Mucosa of rectum (tissue), 2 donors: Measurements from ENCODE around the gene MAP2K6.

Source experiments
- H3K27ac ChIP-seq, 2 donors: one replicate each; pipeline ENCODE4 v1.7.0; 2013; ENCODE audit warnings: inconsistent platforms in 2 of 2, low read depth in 2 of 2, low read length in 2 of 2
- H3K27me3 ChIP-seq, 2 donors: one replicate each; pipeline ENCODE4 v1.7.0; 2013; ENCODE audit warnings: low read length in 2 of 2; ENCODE audit not compliant: control insufficient read depth in 2 of 2, insufficient read depth in 2 of 2
- H3K36me3 ChIP-seq, 2 donors: one replicate each; pipeline ENCODE4 v1.7.0; 2013; ENCODE audit warnings: low read length in 2 of 2; ENCODE audit not compliant: control insufficient read depth in 2 of 2, insufficient read depth in 2 of 2
- H3K4me1 ChIP-seq, 2 donors: one replicate each; pipeline ENCODE4 v1.7.0; 2013; ENCODE audit warnings: low read length in 2 of 2, mild to moderate bottlenecking in 1 of 2; ENCODE audit not compliant: control insufficient read depth in 2 of 2, insufficient read depth in 2 of 2
- H3K4me3 ChIP-seq, 2 donors: one replicate each; pipeline ENCODE4 v1.7.0; 2013; ENCODE audit warnings: low read length in 2 of 2
- H3K9ac ChIP-seq, 2 donors: one replicate each; pipeline ENCODE4 v1.7.0; 2013; ENCODE audit warnings: low read length in 2 of 2, low read depth in 1 of 2, mild to moderate bottlenecking in 1 of 2
- H3K9me3 ChIP-seq, 2 donors: one replicate each; pipeline ENCODE4 v1.7.0; 2013; ENCODE audit warnings: low read length in 2 of 2; ENCODE audit not compliant: control insufficient read depth in 2 of 2
- donor health status: healthy.
- donor health status: Normal muscosa, but diverticular disease.

MAP2K6 gene

GRCh38 chr17:69525920-69526841, 111.7 kb downstream of the MAP2K6 start:
- H3K4me3 ChIP-seq, result no peak overlapping the region
- H3K27ac ChIP-seq, result no peak overlapping the region
- no peaks in the 10 kb centered on the region for H3K9me3 ChIP-seq
- H3K36me3 ChIP-seq, result peaks cover 31 to 37% of the 10 kb centered on the region in 2 donors
- no peak overlapping the region for H3K9ac ChIP-seq
- no peaks in the 10 kb centered on the region for H3K27me3 ChIP-seq
- peaks cover 0 to 2% of the 10 kb centered on the region in 2 donors for H3K4me1 ChIP-seq

- no peaks in the 10 kb centered on the region for H3K27me3 ChIP-seq
- no peak overlapping the region for H3K27ac ChIP-seq
- H3K4me1 ChIP-seq, result peaks cover 0 to 2% of the 10 kb centered on the region in 2 donors
- no peak overlapping the region for H3K9ac ChIP-seq
- H3K9me3 ChIP-seq, result no peaks in the 10 kb centered on the region
- peaks cover 30 to 39% of the 10 kb centered on the region in 2 donors for H3K36me3 ChIP-seq
- H3K4me3 ChIP-seq, result no peak overlapping the region
Observed at GRCh38 chr17:69528035-69528434, 113.5 kb downstream of the MAP2K6 start.

DNA sequence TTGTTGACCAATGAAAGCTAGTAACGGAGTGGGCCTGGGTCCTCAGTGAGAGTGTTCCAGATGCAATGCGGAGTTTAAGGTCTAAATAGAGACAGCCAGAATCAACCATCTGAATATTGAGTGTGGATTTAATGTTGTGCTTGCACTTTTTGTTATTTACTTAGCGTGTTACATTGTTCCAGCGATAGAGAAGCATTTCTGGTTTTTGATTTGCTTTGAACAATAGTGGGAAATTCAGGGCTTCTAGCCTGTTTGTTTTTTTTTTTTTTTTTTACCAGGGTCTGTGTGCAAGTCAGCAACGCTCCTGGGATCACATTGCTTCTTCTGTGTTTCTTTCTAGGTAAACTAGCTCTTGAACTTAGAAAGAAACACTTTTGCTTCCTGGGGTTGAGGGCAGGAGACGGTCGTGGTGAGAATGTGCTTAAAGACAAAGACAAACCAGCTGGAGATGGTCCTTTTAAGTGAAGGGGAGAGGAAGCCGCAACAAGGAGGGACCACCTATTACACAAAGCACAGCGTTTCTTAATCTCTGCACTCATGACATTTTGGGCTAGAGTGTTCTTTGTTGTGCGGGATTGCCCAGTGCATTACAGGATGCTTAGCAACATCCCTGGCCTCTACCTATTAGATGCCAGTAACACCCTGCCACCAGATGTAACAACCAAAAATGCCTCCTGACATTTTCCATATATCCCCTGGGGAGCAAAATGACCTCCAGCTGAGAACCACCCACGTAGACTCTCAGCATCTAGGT, 119.2 kb downstream of the MAP2K6 start:
- no peaks in the 10 kb centered on the region for H3K27me3 ChIP-seq
- H3K9me3 ChIP-seq, result no peaks in the 10 kb centered on the region
- H3K9ac ChIP-seq, result no peak overlapping the region
- no peak overlapping the region for H3K4me3 ChIP-seq
- H3K27ac ChIP-seq, result no peak overlapping the region
- peaks cover 0 to 4% of the 10 kb centered on the region in 2 donors for H3K4me1 ChIP-seq
- H3K36me3 ChIP-seq, result peaks cover 19 to 21% of the 10 kb centered on the region in 2 donors

DNA sequence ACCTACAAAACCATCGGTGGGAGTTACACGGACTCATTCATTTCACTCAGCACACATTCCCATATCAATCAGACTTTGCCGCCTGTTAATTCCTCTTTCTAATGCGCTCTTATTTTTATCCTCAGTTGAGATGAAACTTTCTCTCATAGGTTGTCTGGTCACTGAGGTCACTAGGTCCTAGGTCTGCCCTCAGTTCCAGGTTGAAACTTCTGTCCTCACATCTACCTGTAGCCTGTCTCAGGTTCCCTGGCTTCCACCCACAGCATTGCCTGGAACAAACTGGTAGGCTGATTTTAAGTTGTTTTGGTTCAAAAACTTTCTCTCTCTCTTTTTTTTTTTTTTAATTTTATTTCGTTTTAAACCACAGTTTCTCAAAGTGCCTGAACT, 119.7 kb downstream of the MAP2K6 start:
- Histone ChIP-seq H3K9ac (no peak overlapping the region), H3K4me1 (peaks cover 0 to 7% of the 10 kb centered on the region in 2 donors), H3K4me3 (no peak overlapping the region), H3K27ac (no peak overlapping the region), H3K27me3 (no peaks in the 10 kb centered on the region), H3K9me3 (no peaks in the 10 kb centered on the region), H3K36me3 (peaks cover 19 to 21% of the 10 kb centered on the region in 2 donors)

- Histone ChIP-seq H3K4me1 (peaks cover 0 to 11% of the 10 kb centered on the region in 2 donors), H3K4me3 (no peak overlapping the region), H3K27me3 (no peaks in the 10 kb centered on the region), H3K9me3 (no peaks in the 10 kb centered on the region), H3K27ac (no peak overlapping the region), H3K9ac (no peak overlapping the region), H3K36me3 (peaks cover 17 to 21% of the 10 kb centered on the region in 2 donors)
Observed at GRCh38 chr17:69535016-69535570, 120.6 kb downstream of the MAP2K6 start.

DNA sequence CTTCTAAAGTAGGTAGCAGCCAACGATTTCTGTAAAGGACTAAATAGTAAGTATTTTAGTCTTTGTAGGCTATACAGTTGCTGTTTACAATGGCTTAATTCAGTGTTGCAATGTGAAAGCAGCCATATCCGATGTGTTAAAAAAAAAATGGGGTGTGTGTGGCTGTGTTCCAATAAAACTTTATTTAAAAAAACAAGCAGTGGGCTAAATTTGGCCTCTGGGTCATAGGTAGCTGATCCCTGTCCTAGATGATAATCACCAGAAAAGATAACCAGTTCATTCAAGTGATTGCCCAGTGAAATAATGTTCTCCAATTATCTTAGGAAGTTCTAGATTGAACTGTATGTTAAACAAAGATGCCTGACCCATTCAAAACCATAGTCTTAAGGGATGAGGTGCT, 124.3 kb downstream of the MAP2K6 start:
- Histone ChIP-seq H3K9ac (no peak overlapping the region), H3K4me1 (peaks cover 0 to 15% of the 10 kb centered on the region in 2 donors), H3K4me3 (no peak overlapping the region), H3K27me3 (no peaks in the 10 kb centered on the region), H3K9me3 (no peaks in the 10 kb centered on the region), H3K27ac (peak overlapping the region; percentile 29 to 54), H3K36me3 (peaks cover 22 to 26% of the 10 kb centered on the region in 2 donors)

GRCh38 chr17:69539274-69539673, 124.8 kb downstream of the MAP2K6 start:
- H3K9me3 ChIP-seq, result no peaks in the 10 kb centered on the region
- no peaks in the 10 kb centered on the region for H3K27me3 ChIP-seq
- no peak overlapping the region for H3K4me3 ChIP-seq
- H3K36me3 ChIP-seq, result peaks cover 20 to 24% of the 10 kb centered on the region in 2 donors
- no peak overlapping the region for H3K9ac ChIP-seq
- peak overlapping the region; percentile 29 to 54 for H3K27ac ChIP-seq
- H3K4me1 ChIP-seq, result peaks cover 0 to 15% of the 10 kb centered on the region in 2 donors

DNA sequence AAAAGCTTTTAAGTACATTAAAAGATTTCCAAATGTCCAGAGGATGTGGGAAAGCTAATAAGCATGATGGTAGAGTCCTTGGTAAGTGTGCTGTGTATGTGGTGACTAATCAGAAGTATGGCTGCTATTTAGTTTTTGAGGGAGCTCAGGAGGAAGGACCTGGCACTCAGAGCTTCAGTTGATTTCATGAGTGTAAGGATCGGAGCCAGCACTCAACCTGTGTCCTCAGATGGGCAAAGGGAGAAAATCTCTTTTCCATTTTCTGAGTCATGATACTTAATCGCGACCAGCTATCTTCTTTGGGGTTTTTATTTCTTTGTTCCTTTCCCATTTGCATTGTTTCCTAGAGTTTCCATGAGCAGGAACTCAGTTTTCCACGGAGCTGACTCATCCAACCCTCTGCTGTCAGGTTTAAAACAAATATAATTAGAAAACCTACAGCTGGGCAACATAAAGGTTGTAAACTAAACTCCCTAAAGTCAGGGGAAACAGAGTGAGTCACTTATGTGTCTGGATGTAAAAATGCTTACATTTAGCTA, 125.4 kb downstream of the MAP2K6 start:
- Histone ChIP-seq H3K27me3 (no peaks in the 10 kb centered on the region), H3K4me1 (peaks cover 0 to 15% of the 10 kb centered on the region in 2 donors), H3K9me3 (no peaks in the 10 kb centered on the region), H3K9ac (no peak overlapping the region), H3K4me3 (no peak overlapping the region), H3K36me3 (peaks cover 17 to 24% of the 10 kb centered on the region in 2 donors), H3K27ac (peak overlapping the region; percentile 20 to 54)

GRCh38 chr17:69540356-69540755, 125.9 kb downstream of the MAP2K6 start:
- Histone ChIP-seq H3K9me3 (no peaks in the 10 kb centered on the region), H3K4me3 (no peak overlapping the region), H3K27ac (peak overlapping the region in 1 of 2 donors; percentile 26)

More at GRCh38 chr17:69540356-69540755, 125.9 kb downstream of the MAP2K6 start:
- H3K4me1 ChIP-seq, result peaks cover 0 to 11% of the 10 kb centered on the region in 2 donors
- H3K9ac ChIP-seq, result no peak overlapping the region
- H3K27me3 ChIP-seq, result no peaks in the 10 kb centered on the region
- peaks cover 17 to 24% of the 10 kb centered on the region in 2 donors for H3K36me3 ChIP-seq
